Measurements from ENCODE around the gene KCNH4.
"Not testable (repeated sequence)": the region's sequence is repeated elsewhere in the genome, so short reads cannot be mapped to it uniquely, and the experiment has no call there.

Gene KCNH4

DNA sequence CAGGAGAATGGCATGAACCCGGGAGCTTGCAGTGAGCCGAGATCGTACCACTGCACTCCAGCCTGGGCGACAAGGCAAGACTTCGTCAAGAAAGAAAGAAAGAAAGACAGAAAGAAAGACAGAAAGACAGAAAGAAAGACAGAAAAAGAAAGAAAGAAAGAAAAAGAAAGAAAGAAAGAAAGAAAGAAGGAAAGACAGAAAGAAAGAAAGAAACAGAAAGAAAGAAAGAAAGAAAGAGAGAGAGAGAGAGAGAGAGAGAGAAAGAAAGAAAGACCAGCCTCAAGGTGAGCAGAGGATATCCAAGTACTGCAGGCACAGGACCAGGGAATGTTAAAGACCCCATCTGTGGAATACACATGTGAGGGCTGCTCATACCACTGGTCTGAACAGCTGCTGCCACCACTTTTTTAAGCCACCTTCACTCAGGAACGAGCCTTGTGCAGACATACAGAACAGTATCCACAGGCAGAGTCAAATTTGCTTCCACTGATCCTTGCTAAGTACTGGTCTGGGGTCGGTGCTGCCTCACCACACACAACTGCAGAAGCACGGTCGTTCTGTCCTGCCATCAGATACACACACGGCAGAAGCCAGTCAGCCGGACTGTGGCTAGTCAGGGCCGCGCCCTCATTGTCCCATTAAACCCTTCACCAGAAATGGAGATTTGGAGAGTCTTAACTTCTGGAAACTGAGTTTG is 33.9 kb downstream of the KCNH4 start:
- no peak overlapping the region for H3K4me3 ChIP-seq (replicated peaks; ENCODE audit: low read depth, low read length)
- no peak for DNase-seq (ENCODE audit: extremely low read depth, low read depth)
- TF ChIP-seq, protein P1, sequence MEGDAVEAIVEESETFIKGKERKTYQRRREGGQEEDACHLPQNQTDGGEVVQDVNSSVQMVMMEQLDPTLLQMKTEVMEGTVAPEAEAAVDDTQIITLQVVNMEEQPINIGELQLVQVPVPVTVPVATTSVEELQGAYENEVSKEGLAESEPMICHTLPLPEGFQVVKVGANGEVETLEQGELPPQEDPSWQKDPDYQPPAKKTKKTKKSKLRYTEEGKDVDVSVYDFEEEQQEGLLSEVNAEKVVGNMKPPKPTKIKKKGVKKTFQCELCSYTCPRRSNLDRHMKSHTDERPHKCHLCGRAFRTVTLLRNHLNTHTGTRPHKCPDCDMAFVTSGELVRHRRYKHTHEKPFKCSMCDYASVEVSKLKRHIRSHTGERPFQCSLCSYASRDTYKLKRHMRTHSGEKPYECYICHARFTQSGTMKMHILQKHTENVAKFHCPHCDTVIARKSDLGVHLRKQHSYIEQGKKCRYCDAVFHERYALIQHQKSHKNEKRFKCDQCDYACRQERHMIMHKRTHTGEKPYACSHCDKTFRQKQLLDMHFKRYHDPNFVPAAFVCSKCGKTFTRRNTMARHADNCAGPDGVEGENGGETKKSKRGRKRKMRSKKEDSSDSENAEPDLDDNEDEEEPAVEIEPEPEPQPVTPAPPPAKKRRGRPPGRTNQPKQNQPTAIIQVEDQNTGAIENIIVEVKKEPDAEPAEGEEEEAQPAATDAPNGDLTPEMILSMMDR (IDR thresholded peaks at IDR 0.05; ENCODE audit: low read depth, low read length, missing control alignments): no peak

DNA sequence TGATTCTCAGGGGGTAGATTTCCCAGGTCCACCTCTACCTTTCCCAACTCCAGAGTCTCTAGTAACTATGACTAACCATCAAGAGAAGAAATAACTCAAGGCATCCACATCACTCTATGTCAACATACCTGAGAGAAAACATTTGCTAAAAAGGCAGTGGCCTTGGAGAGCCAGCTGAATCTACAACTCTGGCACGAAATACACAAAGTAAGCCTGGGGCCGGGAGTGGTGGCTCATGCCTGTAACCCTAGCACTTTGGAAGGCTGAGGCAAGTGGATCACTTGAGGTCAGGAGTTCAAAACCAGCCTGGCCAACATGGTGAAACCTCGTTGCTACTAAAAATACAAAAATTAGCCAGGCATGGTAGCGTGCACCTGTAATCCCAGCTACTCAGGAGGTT is 37.8 kb downstream of the KCNH4 start:
- DNase-seq (ENCODE audit: extremely low read depth, low read depth); H3K4me3 ChIP-seq (replicated peaks; ENCODE audit: low read depth, low read length): not testable (repeated sequence)

DNA sequence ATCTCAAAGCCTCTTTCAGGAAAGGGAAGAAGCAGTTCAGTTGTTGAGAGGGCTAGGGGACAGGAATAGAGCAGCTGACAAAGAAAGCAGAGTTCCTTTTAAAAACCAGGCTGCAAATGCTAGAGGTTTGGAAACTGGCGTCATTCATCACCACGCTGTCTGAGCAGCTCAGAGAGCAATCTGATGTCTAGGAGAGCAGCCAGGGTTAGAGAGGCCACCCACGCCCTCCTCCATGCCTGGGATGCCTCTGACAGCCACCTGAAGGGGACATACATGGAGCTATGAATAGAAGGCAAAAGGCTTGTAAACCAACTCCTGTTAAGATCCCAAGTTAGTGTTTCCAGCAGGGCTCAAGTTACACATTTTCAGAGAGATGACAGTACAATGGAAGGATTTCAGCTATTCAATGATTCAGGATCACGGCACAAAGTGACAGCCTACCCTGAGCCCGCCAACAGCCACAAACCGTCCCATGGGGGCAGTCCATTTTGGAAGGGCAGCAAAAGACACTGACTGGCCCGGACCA is 38.5 kb downstream of the KCNH4 start:
- DNase-seq (ENCODE audit: extremely low read depth, low read depth): no peak
- TF ChIP-seq, protein P1 (IDR thresholded peaks at IDR 0.05; ENCODE audit: low read depth, low read length, missing control alignments): no peak
- no peak overlapping the region for H3K4me3 ChIP-seq (replicated peaks; ENCODE audit: low read depth, low read length)

DNA sequence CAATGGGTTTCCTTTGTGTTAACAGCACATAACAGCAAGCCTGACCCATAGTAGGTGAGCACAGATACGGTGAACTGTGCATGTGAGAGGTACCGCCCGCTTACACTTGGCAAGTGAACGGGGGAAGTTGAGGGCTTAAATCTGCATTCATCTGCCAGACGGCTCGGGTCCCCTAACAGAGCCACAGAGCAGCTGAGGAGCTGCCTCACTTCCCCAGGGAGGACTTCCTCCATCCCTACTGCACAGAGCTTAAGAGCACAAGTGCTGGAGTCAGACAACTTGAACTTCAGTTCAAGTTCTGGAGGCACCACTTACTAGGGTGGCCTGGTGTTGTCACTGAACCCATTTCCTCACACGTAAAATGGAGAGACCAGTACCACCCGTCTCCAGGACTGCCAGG is 39.6 kb downstream of the KCNH4 start:
- TF ChIP-seq, protein P1 (IDR thresholded peaks at IDR 0.05; ENCODE audit: low read depth, low read length, missing control alignments): no peak
- H3K4me3 ChIP-seq (replicated peaks; ENCODE audit: low read depth, low read length): no peak overlapping the region
- DNase-seq (ENCODE audit: extremely low read depth, low read depth): no peak

DNA sequence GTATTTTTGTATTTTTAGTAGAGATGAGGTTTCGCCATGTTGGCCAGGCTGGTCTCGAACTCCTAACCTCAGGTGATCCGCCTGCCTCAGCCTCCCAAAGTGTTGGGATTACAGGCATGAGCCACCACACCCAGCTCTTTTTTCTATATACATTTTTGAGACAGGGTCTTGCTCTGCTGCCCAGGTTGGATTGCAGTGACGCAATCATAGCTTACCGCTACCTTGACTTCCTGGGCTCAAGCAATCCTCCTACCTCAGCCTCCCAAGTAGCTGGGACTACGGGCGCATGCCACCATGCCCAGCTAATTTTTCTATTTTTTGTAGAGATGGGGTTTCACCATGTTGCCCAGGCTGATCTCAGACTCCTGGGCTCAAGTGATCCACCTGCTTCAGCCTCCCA is 40.3 kb downstream of the KCNH4 start:
- DNase-seq (ENCODE audit: extremely low read depth, low read depth): not testable (repeated sequence)

DNA sequence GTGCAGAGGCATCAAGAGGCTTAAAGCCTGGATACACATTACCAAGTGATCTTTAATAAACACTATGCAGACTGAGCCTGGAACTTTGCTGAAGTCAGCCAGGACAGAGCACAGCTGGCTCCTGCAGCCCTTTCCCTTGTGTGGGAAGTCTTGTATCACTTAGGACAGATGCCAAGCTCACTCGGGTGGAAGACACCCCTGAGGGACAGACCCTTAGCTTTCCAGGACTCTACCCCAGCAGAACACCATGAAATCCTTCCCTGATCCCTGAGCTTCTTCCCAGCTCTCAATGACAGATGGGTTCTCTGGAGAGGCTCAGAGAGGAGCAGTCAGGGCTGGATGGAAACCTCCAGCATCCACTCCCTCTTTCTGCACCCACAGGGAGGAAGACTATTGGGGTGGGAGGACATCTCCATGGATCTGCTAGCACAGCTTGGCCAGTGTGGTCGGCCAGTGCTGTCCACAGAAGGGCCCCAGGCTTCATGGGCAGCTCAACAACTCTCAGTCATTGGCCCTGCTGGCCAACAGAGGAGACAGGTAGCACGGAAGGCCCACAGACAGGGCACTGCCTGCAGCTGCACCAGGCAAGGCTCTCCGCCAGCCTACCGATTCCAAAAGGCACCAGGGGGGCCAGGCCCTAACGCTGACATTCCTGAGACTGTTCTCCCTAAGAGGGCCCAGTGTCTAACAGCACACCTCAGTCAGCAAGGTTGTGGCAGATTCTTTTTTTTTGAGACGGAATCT is 42.0 kb downstream of the KCNH4 start:
- TF ChIP-seq, protein P1 (IDR thresholded peaks at IDR 0.05; ENCODE audit: low read depth, low read length, missing control alignments): no peak
- DNase-seq (ENCODE audit: extremely low read depth, low read depth): no peak
- no peak overlapping the region for H3K4me3 ChIP-seq (replicated peaks; ENCODE audit: low read depth, low read length)

More for the DNA sequence above, 40.3 kb downstream of the KCNH4 start:
- H3K4me3 ChIP-seq (replicated peaks; ENCODE audit: low read depth, low read length): not testable (repeated sequence)

DNA sequence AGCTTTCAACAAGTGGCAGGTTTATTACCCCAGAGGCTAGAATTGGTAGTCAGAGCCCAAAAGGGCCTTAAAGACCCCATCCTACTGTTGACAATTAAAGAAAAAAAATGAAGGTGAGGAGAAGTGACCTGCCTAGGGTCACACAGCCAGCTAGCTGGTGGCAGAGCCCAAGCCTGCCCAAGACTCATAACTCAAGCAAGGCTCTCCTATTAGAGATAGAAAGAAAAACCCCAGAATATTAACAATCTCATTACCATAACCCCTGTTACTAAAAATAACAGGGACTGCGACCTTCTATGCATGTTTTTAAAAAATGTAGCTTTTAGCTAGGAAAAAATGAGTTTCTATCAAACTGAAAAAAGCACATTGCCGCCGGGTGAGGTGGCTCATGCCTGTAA is 44.3 kb downstream of the KCNH4 start:
- no peak overlapping the region for H3K4me3 ChIP-seq (replicated peaks; ENCODE audit: low read depth, low read length)
- TF ChIP-seq, protein P1 (IDR thresholded peaks at IDR 0.05; ENCODE audit: low read depth, low read length, missing control alignments): no peak
- no peak for DNase-seq (ENCODE audit: extremely low read depth, low read depth)

Measured in HFF-Myc (cell line).